NCI-H2107 (cell line): Measurements from ENCODE around the gene SLC22A14.
"Not testable (repeated sequence)": the region's sequence is repeated elsewhere in the genome, so short reads cannot be mapped to it uniquely, and the experiment has no call there.

Source experiments
- DNase-seq: peaks from one replicate; lab custom pipeline; 2025; lab: John Stamatoyannopoulos, UW

Gene SLC22A14

GRCh38 chr3:38314112-38314763, 32.1 kb downstream of the SLC22A14 start:
- DNase-seq, result no peak

GRCh38 chr3:38314764-38315487, 32.8 kb downstream of the SLC22A14 start:
- no peak for DNase-seq

- no peak for DNase-seq
Measured at GRCh38 chr3:38315488-38316230, 33.6 kb downstream of the SLC22A14 start.

GRCh38 chr3:38316356-38317191, 34.5 kb downstream of the SLC22A14 start:
- DNase-seq, result no peak

GRCh38 chr3:38317192-38317759, 35.2 kb downstream of the SLC22A14 start:
- no peak for DNase-seq

GRCh38 chr3:38318766-38319671, 36.9 kb downstream of the SLC22A14 start:
- DNase-seq, result no peak

GRCh38 chr3:38320638-38321037, 38.5 kb downstream of the SLC22A14 start:
- DNase-seq, result not testable (repeated sequence)

GRCh38 chr3:38323060-38323459, 41.0 kb downstream of the SLC22A14 start:
- DNase-seq, result no peak

- DNase-seq, result no peak
Measured at GRCh38 chr3:38325256-38325655, 43.2 kb downstream of the SLC22A14 start.

- DNase-seq, result no peak
Measured at GRCh38 chr3:38327335-38328009, 45.4 kb downstream of the SLC22A14 start.

- no peak for DNase-seq
Measured at GRCh38 chr3:38331257-38332022, 49.3 kb downstream of the SLC22A14 start.

- DNase-seq, result no peak
Measured at GRCh38 chr3:38332201-38332600, 50.1 kb downstream of the SLC22A14 start.

GRCh38 chr3:38334142-38335055, 52.3 kb downstream of the SLC22A14 start:
- DNase-seq, result no peak

GRCh38 chr3:38335263-38335662, 53.2 kb downstream of the SLC22A14 start:
- DNase-seq, result no peak

- DNase-seq, result no peak
Measured at GRCh38 chr3:38337703-38338102, 55.6 kb downstream of the SLC22A14 start.

- no peak for DNase-seq
Measured at GRCh38 chr3:38343797-38344594, 61.9 kb downstream of the SLC22A14 start.

GRCh38 chr3:38345879-38346586, 63.9 kb downstream of the SLC22A14 start:
- DNase-seq, result no peak
